GM21528 (cell line): ENCODE results near the gene MAD1L1.

Experiments
- ATAC-seq: cut with Tn5 transposase; IDR thresholded peaks from one replicate; pipeline ENCODE4 v1.9.1; 2021; ENCODE audit warnings: mild to moderate bottlenecking, moderate library complexity; ENCODE audit not compliant: unreplicated experiment, low FRiP score

Gene MAD1L1

GRCh38 chr7:1952781-1953180 is 280.0 kb downstream of the MAD1L1 start:
- no peak for ATAC-seq

GRCh38 chr7:1952169-1952760 is 280.5 kb downstream of the MAD1L1 start:
- no peak for ATAC-seq

GRCh38 chr7:1951600-1951999 is 281.1 kb downstream of the MAD1L1 start:
- ATAC-seq = no peak

- no peak for ATAC-seq
These were observed 281.6 kb downstream of the MAD1L1 start for GRCh38 chr7:1951159-1951536.

- no peak for ATAC-seq
These were observed 282.1 kb downstream of the MAD1L1 start for GRCh38 chr7:1950452-1951158.

- no peak for ATAC-seq
These were observed 282.7 kb downstream of the MAD1L1 start for GRCh38 chr7:1950066-1950451.

- ATAC-seq = no peak
These were observed 283.1 kb downstream of the MAD1L1 start for GRCh38 chr7:1949681-1950055.

GRCh38 chr7:1948887-1949680 is 283.7 kb downstream of the MAD1L1 start:
- ATAC-seq = no peak

- ATAC-seq = no peak
These were observed 284.4 kb downstream of the MAD1L1 start for GRCh38 chr7:1948301-1948796.

GRCh38 chr7:1947586-1948217 is 285.0 kb downstream of the MAD1L1 start:
- ATAC-seq = no peak

GRCh38 chr7:1946773-1947450 is 285.8 kb downstream of the MAD1L1 start:
- no peak for ATAC-seq

- no peak for ATAC-seq
These were observed 286.5 kb downstream of the MAD1L1 start for GRCh38 chr7:1946025-1946772.

GRCh38 chr7:1945558-1945957 is 287.2 kb downstream of the MAD1L1 start:
- ATAC-seq = no peak

GRCh38 chr7:1944619-1945210 is 288.0 kb downstream of the MAD1L1 start:
- ATAC-seq = no peak

GRCh38 chr7:1943933-1944618 is 288.7 kb downstream of the MAD1L1 start:
- no peak for ATAC-seq

GRCh38 chr7:1943326-1943725 is 289.4 kb downstream of the MAD1L1 start:
- no peak for ATAC-seq

GRCh38 chr7:1942941-1943289 is 289.8 kb downstream of the MAD1L1 start:
- no peak for ATAC-seq

GRCh38 chr7:1942243-1942940 is 290.4 kb downstream of the MAD1L1 start:
- no peak for ATAC-seq
